ENCODE data around the gene LRRC71.

DNA sequence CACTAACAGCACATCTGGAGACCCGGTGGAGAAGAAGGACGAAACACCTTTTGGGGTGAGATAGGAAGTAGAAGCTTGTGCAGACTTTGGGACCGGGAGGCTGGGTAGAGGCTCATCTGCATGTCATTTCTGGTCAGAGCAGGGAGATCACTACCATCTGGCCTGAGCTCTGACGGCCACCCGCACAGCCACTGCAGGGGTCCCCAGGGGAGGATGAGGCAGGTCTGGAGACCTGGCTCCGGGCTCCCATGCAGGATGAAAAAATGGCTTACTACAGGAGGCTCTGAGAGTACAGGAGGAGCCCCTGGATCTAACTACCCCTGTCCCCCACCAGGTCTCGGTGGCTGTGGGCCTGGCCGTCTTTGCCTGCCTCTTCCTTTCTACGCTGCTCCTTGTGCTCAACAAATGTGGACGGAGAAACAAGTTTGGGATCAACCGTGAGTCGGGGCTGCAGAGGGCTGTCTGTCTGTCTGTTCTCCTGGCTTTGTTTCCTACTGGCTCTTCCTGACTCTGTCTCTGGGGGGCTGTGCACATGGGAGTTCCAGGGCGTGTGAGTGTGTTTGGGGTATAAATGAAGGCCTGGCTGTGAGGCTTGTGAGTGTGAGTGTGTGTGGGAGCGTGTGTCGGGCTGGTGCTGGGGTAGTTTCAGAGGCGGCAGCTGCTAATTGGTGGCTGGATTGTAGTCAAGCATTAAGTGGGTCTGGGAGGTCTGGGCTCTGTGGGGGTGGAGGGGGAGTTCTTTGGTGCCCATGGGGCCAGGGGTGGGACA is 45.7 kb upstream of the LRRC71 start:
- TF ChIP-seq POLR2A (IDR thresholded peaks at IDR 0.05; ENCODE audit: low read length) (no peak), GATA1 (IDR thresholded peaks at IDR 0.05; ENCODE audit: low read depth, low read length) (no peak)

Data from erythroblast (primary cell).